IMR-90 (cell line): Measurements from ENCODE around the gene TMEM43. TPM values are rescaled to one million over a fixed set of nuclear protein-coding genes. Genes with fewer than 3 reads are reported as not detected.

ENCODE experiments used
- ATAC-seq: fragments of 200-7000 bp; cut with Tn5 transposase; 2 replicates; pipeline ENCODE4 v1.9.1; 2020; ENCODE audit warnings: low read depth, mild to moderate bottlenecking, moderate library complexity
- BruUV-seq: library from RNA; stranded (reverse); fragments of 400-500 nt; replicated peaks from 2 replicates; lab custom pipeline; 2021; lab: Mats Ljungman, UMichigan
- CTCF ChIA-PET: fragments of 300-600 bp; formaldehyde crosslinking; extraction: SDS; loops from one replicate; lab custom pipeline; 2021; ENCODE audit warnings: antibody characterized with exemption; lab: Yijun Ruan, JAX
- POLR2A ChIA-PET: fragments of 300-600 bp; sonication (Branson Sonifier 250); formaldehyde crosslinking; loops from one replicate; lab custom pipeline; 2022; ENCODE audit warnings: antibody characterized with exemption; ENCODE audit not compliant: unreplicated experiment; lab: Charles Lee
- DNase-seq: peaks from one replicate; pipeline ENCODE4 v3.0.0; 2013
- H2AFZ ChIP-seq: replicated peaks from 2 replicates; pipeline ENCODE3; 2013; ENCODE audit warnings: low read length, mild to moderate bottlenecking; ENCODE audit not compliant: poor library complexity
- H2AK5ac ChIP-seq: 2 replicates; pipeline ENCODE4 v1.6.1; 2013; ENCODE audit warnings: low read depth, low read length, inconsistent platforms
- H2AK9ac ChIP-seq: replicated peaks from 2 replicates; pipeline ENCODE3; 2013; ENCODE audit warnings: mild to moderate bottlenecking, low read depth, low read length, moderate library complexity; ENCODE audit not compliant: poor library complexity
- H2BK120ac ChIP-seq: 2 replicates; pipeline ENCODE4 v1.6.1; 2013; ENCODE audit warnings: low read depth, low read length, inconsistent platforms
- H2BK15ac ChIP-seq: 3 replicates; pipeline ENCODE4 v1.6.1; 2013; ENCODE audit warnings: low read depth, low read length, inconsistent platforms
- H2BK20ac ChIP-seq: 2 replicates; pipeline ENCODE4 v1.6.1; 2013; ENCODE audit warnings: low read depth, mild to moderate bottlenecking, inconsistent platforms, low read length, moderate library complexity
- H2BK5ac ChIP-seq: 2 replicates; pipeline ENCODE4 v1.6.1; 2013; ENCODE audit warnings: mild to moderate bottlenecking, low read depth, low read length, inconsistent platforms; ENCODE audit not compliant: poor library complexity, severe bottlenecking
- H3K14ac ChIP-seq: replicated peaks from 2 replicates; pipeline ENCODE4 v1.6.1; 2013; ENCODE audit warnings: low read depth, low read length, inconsistent platforms
- H3K18ac ChIP-seq: 2 replicates; pipeline ENCODE4 v1.6.1; 2013; ENCODE audit warnings: low read depth, low read length, control low read depth
- H3K23ac ChIP-seq: 2 replicates; pipeline ENCODE4 v1.6.1; 2013; ENCODE audit warnings: low read depth, low read length, inconsistent platforms
- H3K27ac ChIP-seq: 2 replicates; pipeline ENCODE4 v1.5.1; 2013; ENCODE audit warnings: mild to moderate bottlenecking, control low read depth, low read length; ENCODE audit not compliant: insufficient read depth
- H3K27me3 ChIP-seq: 2 replicates; pipeline ENCODE4 v1.6.1; 2013; ENCODE audit warnings: low read length; ENCODE audit not compliant: control insufficient read depth, insufficient read depth
- H3K36me3 ChIP-seq: 2 replicates; pipeline ENCODE4 v1.6.1; 2013; ENCODE audit warnings: low read length, mixed read lengths; ENCODE audit not compliant: control insufficient read depth, insufficient read depth
- H3K4ac ChIP-seq: 2 replicates; pipeline ENCODE4 v1.6.1; 2013; ENCODE audit warnings: low read depth, low read length, inconsistent platforms
- H3K4me1 ChIP-seq: 2 replicates; pipeline ENCODE4 v1.6.1; 2013; ENCODE audit warnings: low read length, mixed read lengths; ENCODE audit not compliant: control insufficient read depth, insufficient read depth
- H3K4me2 ChIP-seq: 2 replicates; pipeline ENCODE4 v1.6.1; 2013; ENCODE audit warnings: low read depth, mild to moderate bottlenecking, control low read depth, low read length, moderate library complexity
- H3K4me3 ChIP-seq: 2 replicates; pipeline ENCODE4 v1.5.1; 2013; ENCODE audit warnings: low read depth, mild to moderate bottlenecking, control low read depth, low read length, moderate library complexity; ENCODE audit not compliant: insufficient read depth
- H3K56ac ChIP-seq: 2 replicates; pipeline ENCODE4 v1.6.1; 2013; ENCODE audit warnings: low read length, inconsistent platforms; ENCODE audit not compliant: insufficient read depth; ENCODE audit errors: extremely low read depth
- H3K79me1 ChIP-seq, 2 experiments: 2 replicates each; pipeline ENCODE4 v1.6.1; 2013; ENCODE audit warnings: low read length in 2 of 2, inconsistent platforms in 1 of 2, low read depth in 1 of 2
- H3K9ac ChIP-seq: 2 replicates; pipeline ENCODE4 v1.6.1; 2013; ENCODE audit warnings: low read depth, low read length, control low read depth
- H3K9me1 ChIP-seq: 2 replicates; pipeline ENCODE4 v1.6.1; 2013; ENCODE audit warnings: low read length, inconsistent platforms; ENCODE audit not compliant: insufficient read depth
- H3K9me3 ChIP-seq: 2 replicates; pipeline ENCODE4 v1.6.1; 2013; ENCODE audit warnings: low read length; ENCODE audit not compliant: control insufficient read depth, insufficient read depth
- H4K20me1 ChIP-seq: 2 replicates; pipeline ENCODE4 v1.6.1; 2013; ENCODE audit warnings: low read length, inconsistent platforms; ENCODE audit not compliant: insufficient read depth
- H4K5ac ChIP-seq: 2 replicates; pipeline ENCODE4 v1.6.1; 2013; ENCODE audit warnings: mild to moderate bottlenecking, low read depth, low read length, control low read depth
- H4K8ac ChIP-seq, 2 experiments: 2 replicates each; pipeline ENCODE4 v1.6.1; 2013; ENCODE audit warnings: low read depth in 2 of 2, low read length in 2 of 2, control low read depth in 1 of 2, inconsistent platforms in 1 of 2
- H4K91ac ChIP-seq: 2 replicates; pipeline ENCODE4 v1.6.1; 2013; ENCODE audit warnings: low read depth, low read length, inconsistent platforms; ENCODE audit not compliant: insufficient read depth
- CHD1 ChIP-seq: IDR thresholded peaks from 2 replicates; pipeline ENCODE4 v1.6.1; 2012; ENCODE audit warnings: low read depth, low read length, improper control_type of control experiment
- ELK1 ChIP-seq: fragments of 150-350 bp; IDR thresholded peaks from 2 replicates; pipeline ENCODE4 v1.6.1; 2016; ENCODE audit warnings: low read depth, mild to moderate bottlenecking, low read length, moderate library complexity, borderline replicate concordance
- MAFK ChIP-seq: IDR thresholded peaks from 2 replicates; pipeline ENCODE4 v1.6.1; 2012; ENCODE audit warnings: low read depth, low read length, improper control_type of control experiment
- SMC3 ChIP-seq: fragments of 150-350 bp; IDR thresholded peaks from 2 replicates; pipeline ENCODE4 v1.6.1; 2016; ENCODE audit warnings: low read depth, mild to moderate bottlenecking, antibody characterized with exemption, low read length, moderate library complexity
- WGBS, 2 experiments: methylation state at CpG; one replicate each; pipeline versions ENCODE4 v1.1.5 to v1.1.7; 2013; ENCODE audit warnings: missing lambda C conversion rate in 2 of 2; ENCODE audit not compliant: insufficient read length in 1 of 2; ENCODE audit errors: extremely low coverage in 2 of 2; 5-methylcytosine and 5-hydroxymethylcytosine counted together
- dilution Hi-C: fragments of 300-500 bp; cut with HindIII; formaldehyde crosslinking; loops from one replicate; pipeline ENCODE4 v1.14.3; 2018; ENCODE audit warnings: low sequenced_read_pairs; ENCODE audit not compliant: unreplicated experiment
- in situ Hi-C: fragments of 300-500 bp; cut with MboI; formaldehyde crosslinking; loops from 3 replicates; pipeline ENCODE4 v1.14.3; 2019; ENCODE audit warnings: low sequenced_read_pairs, inconsistent platforms, mixed read lengths
- intact Hi-C: fragments of 100-400 bp; cut with micrococcal nuclease; formaldehyde crosslinking; loops from 2 replicates; pipeline ENCODE4 v1.10.0; 2022
- polyA plus RNA-seq, 3 experiments: library from polyadenylated mRNA; depleted of rRNA; stranded (reverse); fragments of >200 nt; gene quantifications; 2 replicates each; pipeline ENCODE4 v1.2.3, GENCODE V29; 2012; ENCODE audit warnings: low replicate concordance in 1 of 3
- total RNA-seq: library from RNA; depleted of rRNA; stranded (reverse); fragments of >200 nt; gene quantifications from 2 replicates; pipeline ENCODE4 v1.2.3, GENCODE V29; 2012

TMEM43 gene
- total and polyA plus RNA-seq, 2 of the 4 experiments (the other 2 are of a cell fraction), result 109 to 114 TPM

GRCh38 chr3:14153663-14154062 is 28.8 kb downstream of the TMEM43 start:
- ATAC-seq (no peak), DNase-seq (no peak)
- no peak overlapping the region for H2BK20ac ChIP-seq
- no peak overlapping the region for H2BK5ac ChIP-seq
- H4K5ac ChIP-seq, result no peak overlapping the region
- H4K91ac ChIP-seq, result no peak overlapping the region
- H3K27ac ChIP-seq, result no peak overlapping the region
- no peak overlapping the region for H3K4me3 ChIP-seq
- H3K9me1 ChIP-seq, result no peaks in the 10 kb centered on the region; the same call in 1 of the 2 replicates
- dilution Hi-C loops, result no loop called here
- intact Hi-C loops, result no loop called here
- no peak overlapping the region for H3K4ac ChIP-seq
- H2AK5ac ChIP-seq, result no peak overlapping the region
- H2AK9ac ChIP-seq, result no peak overlapping the region
- H2AFZ ChIP-seq, result no peak overlapping the region
- no peaks in the 10 kb centered on the region for H3K27me3 ChIP-seq
- H4K8ac ChIP-seq, result no peak overlapping the region
- no peak overlapping the region for H3K18ac ChIP-seq
- ChIA-PET POLR2A (no interaction called here), CTCF (no interaction called here)
- H3K9me3 ChIP-seq, result no peaks in the 10 kb centered on the region
- BruUV-seq, result no TSS peak
- no peak overlapping the region for H3K4me2 ChIP-seq
- WGBS, 2 experiments, result no CpG with 5 or more reads among the region's 6 CpGs
- H2BK120ac ChIP-seq, result no peak overlapping the region
- peaks cover 25 to 35% of the 10 kb centered on the region in 2 experiments for H3K79me1 ChIP-seq
- no peaks in the 10 kb centered on the region for H3K4me1 ChIP-seq
- no peaks in the 10 kb centered on the region for H4K20me1 ChIP-seq
- no peak overlapping the region for H2BK15ac ChIP-seq
- in situ Hi-C loops, result no loop called here
- no peak overlapping the region for H3K23ac ChIP-seq
- H3K36me3 ChIP-seq, result peaks cover 64% of the 10 kb centered on the region
- TF ChIP-seq CHD1 (no peak), ELK1 (no peak), SMC3 (no peak), MAFK (no peak)
- H3K9ac ChIP-seq, result no peak overlapping the region
- H3K14ac ChIP-seq, result no peak overlapping the region
- H3K56ac ChIP-seq, result no peak overlapping the region
